ENCODE results near the gene NFIA.
"Not testable (repeated sequence)": the region's sequence is repeated elsewhere in the genome, so short reads cannot be mapped to it uniquely, and the experiment has no call there.

The NFIA gene

GRCh38 chr1:61463220-61463619 lies 380.9 kb downstream of the NFIA start:
- Mint-ChIP-seq H3K4me3 (no peak overlapping the region), H3K9me3 (no peaks in the 10 kb centered on the region), H3K36me3 (ENCODE audit: low read depth) (peaks cover 14% of the 10 kb centered on the region), H3K27ac (no peak overlapping the region), H3K27me3 (ENCODE audit: low read depth) (no peaks in the 10 kb centered on the region), H3K4me1 (peaks cover 20% of the 10 kb centered on the region)
- no peak for TF ChIP-seq CTCF (IDR thresholded peaks at IDR 0.05; ENCODE audit: unreplicated experiment in 3 of 3)

- H3K4me3 Mint-ChIP-seq; H3K27me3 Mint-ChIP-seq (ENCODE audit: low read depth); H3K36me3 Mint-ChIP-seq (ENCODE audit: low read depth); H3K27ac Mint-ChIP-seq; H3K9me3 Mint-ChIP-seq; H3K4me1 Mint-ChIP-seq: not testable (repeated sequence)
These were observed 385.5 kb downstream of the NFIA start for GRCh38 chr1:61467836-61468235.

GRCh38 chr1:61469365-61469764 lies 387.0 kb downstream of the NFIA start:
- Mint-ChIP-seq H3K4me3 (no peak overlapping the region), H3K4me1 (peaks cover 7% of the 10 kb centered on the region), H3K36me3 (ENCODE audit: low read depth) (no peaks in the 10 kb centered on the region), H3K9me3 (no peaks in the 10 kb centered on the region), H3K27ac (no peak overlapping the region), H3K27me3 (ENCODE audit: low read depth) (no peaks in the 10 kb centered on the region)
- no peak for TF ChIP-seq CTCF (IDR thresholded peaks at IDR 0.05; ENCODE audit: unreplicated experiment in 3 of 3)

- Mint-ChIP-seq H3K4me1 (peaks cover 10% of the 10 kb centered on the region), H3K27ac (no peak overlapping the region), H3K4me3 (no peak overlapping the region), H3K27me3 (ENCODE audit: low read depth) (no peaks in the 10 kb centered on the region), H3K9me3 (no peaks in the 10 kb centered on the region), H3K36me3 (ENCODE audit: low read depth) (no peaks in the 10 kb centered on the region)
- TF ChIP-seq CTCF (IDR thresholded peaks at IDR 0.05; ENCODE audit: unreplicated experiment in 3 of 3) = no peak
These were observed 390.5 kb downstream of the NFIA start for GRCh38 chr1:61472876-61473275.

GRCh38 chr1:61474269-61474817 lies 392.0 kb downstream of the NFIA start:
- Mint-ChIP-seq H3K4me1 (peaks cover 10% of the 10 kb centered on the region), H3K9me3 (no peaks in the 10 kb centered on the region), H3K4me3 (no peak overlapping the region), H3K27ac (peak overlapping the region; percentile 7 to 67 (median 23)), H3K27me3 (ENCODE audit: low read depth) (no peaks in the 10 kb centered on the region), H3K36me3 (ENCODE audit: low read depth) (no peaks in the 10 kb centered on the region)
- TF ChIP-seq CTCF (IDR thresholded peaks at IDR 0.05; ENCODE audit: unreplicated experiment in 3 of 3) = no peak

GRCh38 chr1:61474963-61475362 lies 392.6 kb downstream of the NFIA start:
- Mint-ChIP-seq H3K27me3 (ENCODE audit: low read depth) (no peaks in the 10 kb centered on the region), H3K4me1 (peaks cover 10% of the 10 kb centered on the region)
- no peak for TF ChIP-seq CTCF (IDR thresholded peaks at IDR 0.05; ENCODE audit: unreplicated experiment in 3 of 3)

More at GRCh38 chr1:61474963-61475362, 392.6 kb downstream of the NFIA start:
- peak overlapping the region in 1 of 3 experiments; percentile 9 for H3K27ac Mint-ChIP-seq
- H3K9me3 Mint-ChIP-seq = no peaks in the 10 kb centered on the region
- H3K36me3 Mint-ChIP-seq (ENCODE audit: low read depth) = no peaks in the 10 kb centered on the region
- no peak overlapping the region for H3K4me3 Mint-ChIP-seq

Measured in nephron (organoid).